Fibroblast of mammary gland (primary cell): ENCODE results near the gene ST8SIA5.
A peak's percentile ranks its signal among the peaks of the same experiment; 100 is the strongest.

Source experiments
- DNase-seq: peaks from one replicate; pipeline ENCODE4 v3.0.0-alpha.2; 2010; ENCODE audit warnings: low read depth
- H3K4me3 ChIP-seq: 2 replicates; pipeline ENCODE4 v1.5.1; 2011; ENCODE audit warnings: low read depth, mild to moderate bottlenecking, low read length, moderate library complexity; ENCODE audit not compliant: control insufficient read depth
- TF ChIP-seq, protein P1 (sequence below): conservative IDR thresholded peaks from 2 replicates; pipeline ENCODE4 v1.5.1; 2011; ENCODE audit warnings: low read depth, low read length, inconsistent platforms; ENCODE audit not compliant: control insufficient read depth, insufficient read depth

Gene ST8SIA5

DNA sequence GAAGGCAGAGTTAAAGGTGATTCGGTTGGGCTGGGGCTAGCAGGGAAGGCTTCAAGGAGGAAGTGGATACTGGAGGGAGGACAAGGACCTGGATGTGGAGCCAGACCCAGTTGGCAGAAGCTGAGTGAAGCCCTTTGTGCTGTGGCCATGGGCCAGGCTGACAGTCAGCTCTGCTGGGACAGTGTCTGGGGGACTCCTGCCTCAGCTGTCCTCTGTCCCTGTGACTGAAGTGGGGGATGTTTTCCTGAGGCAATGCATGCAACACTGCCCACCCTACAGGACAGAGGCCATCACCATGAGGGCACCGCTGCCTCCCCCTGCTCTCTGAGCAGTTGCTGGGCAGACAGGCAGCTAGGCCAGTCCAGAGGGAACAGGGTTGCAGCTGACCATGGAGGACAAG, 40.0 kb downstream of the ST8SIA5 start:
- no peak overlapping the region for H3K4me3 ChIP-seq
- no peak for DNase-seq
- TF ChIP-seq, protein P1, sequence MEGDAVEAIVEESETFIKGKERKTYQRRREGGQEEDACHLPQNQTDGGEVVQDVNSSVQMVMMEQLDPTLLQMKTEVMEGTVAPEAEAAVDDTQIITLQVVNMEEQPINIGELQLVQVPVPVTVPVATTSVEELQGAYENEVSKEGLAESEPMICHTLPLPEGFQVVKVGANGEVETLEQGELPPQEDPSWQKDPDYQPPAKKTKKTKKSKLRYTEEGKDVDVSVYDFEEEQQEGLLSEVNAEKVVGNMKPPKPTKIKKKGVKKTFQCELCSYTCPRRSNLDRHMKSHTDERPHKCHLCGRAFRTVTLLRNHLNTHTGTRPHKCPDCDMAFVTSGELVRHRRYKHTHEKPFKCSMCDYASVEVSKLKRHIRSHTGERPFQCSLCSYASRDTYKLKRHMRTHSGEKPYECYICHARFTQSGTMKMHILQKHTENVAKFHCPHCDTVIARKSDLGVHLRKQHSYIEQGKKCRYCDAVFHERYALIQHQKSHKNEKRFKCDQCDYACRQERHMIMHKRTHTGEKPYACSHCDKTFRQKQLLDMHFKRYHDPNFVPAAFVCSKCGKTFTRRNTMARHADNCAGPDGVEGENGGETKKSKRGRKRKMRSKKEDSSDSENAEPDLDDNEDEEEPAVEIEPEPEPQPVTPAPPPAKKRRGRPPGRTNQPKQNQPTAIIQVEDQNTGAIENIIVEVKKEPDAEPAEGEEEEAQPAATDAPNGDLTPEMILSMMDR: no peak

DNA sequence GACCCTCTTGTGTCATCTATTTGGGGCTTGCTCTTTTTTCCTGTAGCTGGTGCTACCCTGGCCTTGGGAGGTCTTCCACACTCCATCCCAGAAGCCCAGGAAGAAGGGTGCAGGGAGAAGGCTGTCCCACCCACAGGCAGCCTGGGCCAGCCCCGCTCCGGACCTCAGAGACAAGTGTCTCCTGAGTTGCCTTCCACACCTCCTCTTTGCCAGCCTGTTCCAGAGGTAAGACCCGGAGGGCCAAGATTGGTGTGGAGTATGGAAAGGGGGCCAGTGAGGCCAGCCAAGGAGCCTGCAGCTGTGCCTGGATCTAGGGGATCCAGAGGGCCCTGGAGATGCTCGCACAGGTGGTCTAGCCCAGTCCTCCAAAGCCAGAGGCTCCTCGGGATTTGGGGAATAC, 40.5 kb downstream of the ST8SIA5 start:
- no peak for DNase-seq
- H3K4me3 ChIP-seq: no peak overlapping the region
- TF ChIP-seq, protein P1: no peak

DNA sequence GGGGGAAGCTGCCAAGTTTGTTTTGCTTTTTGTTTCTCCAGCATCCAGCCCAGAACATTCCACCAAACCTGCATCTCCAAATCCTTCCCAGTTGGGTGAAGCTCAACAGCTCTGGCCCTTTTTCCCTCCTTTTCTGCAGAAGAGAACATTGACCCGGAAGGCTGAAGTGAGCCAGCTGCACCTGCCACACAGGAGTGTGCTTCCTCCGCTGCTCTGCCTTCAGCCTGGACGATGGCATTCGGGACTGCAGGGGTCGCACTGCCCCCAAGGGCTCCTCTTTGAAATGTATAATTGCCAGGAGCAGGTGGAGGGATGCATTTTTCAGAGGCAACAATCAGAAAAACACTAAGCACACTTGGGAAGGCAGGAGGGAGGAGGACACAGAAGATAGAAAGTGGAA, 41.8 kb downstream of the ST8SIA5 start:
- TF ChIP-seq, protein P1: no peak
- DNase-seq: no peak
- H3K4me3 ChIP-seq: no peak overlapping the region

DNA sequence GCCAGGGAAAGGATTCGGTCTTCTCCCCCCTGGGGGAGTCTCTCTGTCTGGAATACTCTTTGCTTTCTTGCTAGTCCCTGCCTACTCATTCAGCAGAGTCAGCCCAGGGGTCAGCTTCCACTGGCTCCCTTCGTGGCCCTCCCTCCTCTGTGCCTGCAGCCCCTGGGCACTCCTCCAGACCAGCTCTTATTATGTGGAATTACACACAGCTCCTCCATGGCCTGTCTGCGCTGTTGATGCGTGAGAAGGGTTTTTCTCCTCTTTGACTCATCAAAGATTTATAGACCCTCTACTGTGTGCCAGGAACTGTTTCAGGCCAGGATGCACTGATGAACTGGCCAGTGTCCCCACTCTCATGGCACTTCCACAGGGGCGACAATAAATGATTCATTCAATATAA, 44.4 kb downstream of the ST8SIA5 start:
- no peak overlapping the region for H3K4me3 ChIP-seq
- TF ChIP-seq, protein P1: no peak
- peak; percentile 94 for DNase-seq

DNA sequence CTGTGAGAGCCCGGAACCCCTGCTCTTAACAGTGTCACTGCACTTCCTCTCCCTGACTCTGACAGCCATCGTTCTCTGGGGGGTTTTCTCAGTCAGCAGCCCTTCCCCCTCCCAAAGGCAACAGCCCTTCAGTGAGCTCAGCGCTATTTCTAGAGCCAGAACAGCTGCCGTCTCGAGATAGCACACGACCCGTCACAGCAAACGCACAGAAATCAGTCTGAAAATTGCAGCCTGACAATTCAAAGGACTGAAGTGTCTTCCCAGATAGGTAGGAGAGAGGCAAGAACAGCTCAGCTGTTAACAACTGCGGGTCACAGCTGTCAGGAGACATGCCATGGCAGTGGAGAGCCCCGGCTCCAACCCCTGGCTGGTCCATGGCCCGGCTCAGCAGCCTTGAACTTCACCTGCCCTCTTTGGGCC, 45.4 kb downstream of the ST8SIA5 start:
- TF ChIP-seq, protein P1: no peak
- no peak for DNase-seq
- H3K4me3 ChIP-seq: no peak overlapping the region

DNA sequence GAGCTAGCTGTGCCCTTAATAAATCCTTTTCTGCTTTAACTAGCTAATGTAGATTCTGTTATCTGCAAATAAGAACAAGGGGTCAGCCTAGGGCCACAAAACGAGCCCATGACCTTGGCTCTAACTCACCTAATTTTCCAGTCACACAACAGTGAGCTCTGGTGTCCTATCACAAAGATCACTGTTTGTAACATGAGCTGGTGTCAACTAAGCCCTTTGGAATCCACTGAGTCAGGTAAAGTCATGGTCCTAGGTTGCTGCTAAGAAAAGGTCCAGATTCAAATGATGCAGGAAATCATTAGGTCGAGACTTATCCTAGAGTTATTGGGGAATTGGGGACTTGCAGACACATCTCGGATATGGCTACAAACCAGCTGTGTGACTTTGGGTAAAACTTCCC, 49.9 kb downstream of the ST8SIA5 start:
- TF ChIP-seq, protein P1: no peak
- H3K4me3 ChIP-seq: no peak overlapping the region
- DNase-seq: peak; percentile 24

DNA sequence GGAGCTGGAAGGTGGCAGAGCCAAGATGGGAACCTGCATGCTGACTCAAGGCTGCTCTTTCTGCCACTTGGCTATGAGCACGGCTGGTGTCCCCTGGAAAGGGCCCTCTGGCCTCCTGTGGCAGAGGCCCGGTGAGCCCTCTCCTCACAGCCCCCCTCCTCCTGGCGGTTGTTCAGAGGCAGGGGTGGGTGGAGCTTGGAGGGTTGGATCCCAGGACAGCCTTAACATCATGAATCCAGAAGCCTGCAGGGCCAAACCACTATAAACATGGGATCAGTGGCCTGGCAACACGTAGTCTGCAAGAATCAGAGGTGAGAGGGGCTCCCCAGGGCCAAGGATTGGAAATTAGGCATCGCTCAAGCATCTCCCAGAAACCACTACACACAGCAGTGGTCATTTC, 51.3 kb downstream of the ST8SIA5 start:
- TF ChIP-seq, protein P1: no peak
- DNase-seq: no peak
- H3K4me3 ChIP-seq: no peak overlapping the region
